ENCODE measurements around the gene ELOVL1. TPM values are rescaled to one million over a fixed set of nuclear protein-coding genes. Genes with fewer than 3 reads are reported as not detected.
"Not testable (repeated sequence)": the region's sequence is repeated elsewhere in the genome, so short reads cannot be mapped to it uniquely, and the experiment has no call there.

The ELOVL1 gene
- total and polyA plus RNA-seq, 2 experiments from 2014 or later, result 16.7 to 23.3 TPM

- Histone ChIP-seq H2AFZ (no peak overlapping the region), H3K9me2 (ENCODE audit: insufficient read depth) (no peaks in the 10 kb centered on the region), H3K27me3 (ENCODE audit: insufficient read depth) (no peaks in the 10 kb centered on the region), H3K27ac (ENCODE audit: low read depth) (no peak overlapping the region), H4K20me1 (replicated peaks; ENCODE audit: insufficient read depth) (no peaks in the 10 kb centered on the region), H3F3A (replicated peaks; ENCODE audit: low read depth) (no peaks in the 10 kb centered on the region), H3K4me2 (no peak overlapping the region), H3K79me2 (replicated peaks; ENCODE audit: insufficient read depth) (no peaks in the 10 kb centered on the region), H3K4me1 (ENCODE audit: insufficient read depth) (no peaks in the 10 kb centered on the region), H3K4me3 (no peak overlapping the region), H3K36me3 (ENCODE audit: insufficient read depth) (no peaks in the 10 kb centered on the region)
- H3K4me1 Mint-ChIP-seq, result no peaks in the 10 kb centered on the region
- no peak overlapping the region for H3K4me3 Mint-ChIP-seq
- peaks cover 4% of the 10 kb centered on the region for H3K27me3 Mint-ChIP-seq (ENCODE audit: insufficient read depth, low read depth, poor library complexity)
- DNase-seq (ENCODE audit: low spot score) (no peak), ATAC-seq (no peak)
- no peak for TF ChIP-seq STAT1 (IDR thresholded peaks at IDR 0.05; ENCODE audit: unreplicated experiment)
- TF ChIP-seq CREB1 (CRISPR knock-in tag; IDR thresholded peaks at IDR 0.05; ENCODE audit: low read depth), result no peak
- TF ChIP-seq REST (IDR thresholded peaks at IDR 0.05; ENCODE audit: unreplicated experiment), result no peak
- peaks cover 5% of the 10 kb centered on the region; the same call in 1 of the 3 replicates for H3K9me3 Mint-ChIP-seq
- no peak overlapping the region for H3K27ac Mint-ChIP-seq
- H3K36me3 Mint-ChIP-seq (ENCODE audit: low read depth), result peaks cover 4% of the 10 kb centered on the region
Measured at GRCh38 chr1:43415901-43416300, 48.1 kb upstream of the ELOVL1 start.

- Histone ChIP-seq H3K36me3 (ENCODE audit: insufficient read depth) (no peaks in the 10 kb centered on the region), H3K79me2 (replicated peaks; ENCODE audit: insufficient read depth) (no peaks in the 10 kb centered on the region), H3K27ac (ENCODE audit: low read depth) (no peak overlapping the region), H4K20me1 (replicated peaks; ENCODE audit: insufficient read depth) (no peaks in the 10 kb centered on the region), H3K4me3 (no peak overlapping the region), H3K4me2 (no peak overlapping the region), H3K4me1 (ENCODE audit: insufficient read depth) (no peaks in the 10 kb centered on the region), H3K27me3 (ENCODE audit: insufficient read depth) (no peaks in the 10 kb centered on the region), H3K9me2 (ENCODE audit: insufficient read depth) (no peaks in the 10 kb centered on the region), H3F3A (replicated peaks; ENCODE audit: low read depth) (no peaks in the 10 kb centered on the region), H2AFZ (no peak overlapping the region)
- peak; percentile 100 for ATAC-seq
- Mint-ChIP-seq H3K4me1 (no peaks in the 10 kb centered on the region), H3K27me3 (ENCODE audit: insufficient read depth, low read depth, poor library complexity) (peaks cover 4% of the 10 kb centered on the region), H3K36me3 (ENCODE audit: low read depth) (0 out of 3 replicates have a peak, but pooled peaks cover 2% of the 10 kb centered on the region), H3K27ac (no peak overlapping the region), H3K4me3 (no peak overlapping the region; the same call in 2 of the 3 replicates), H3K9me3 (peaks cover 5% of the 10 kb centered on the region; the same call in 1 of the 3 replicates)
- peak; percentile 91 for DNase-seq (ENCODE audit: low spot score)
- no peak for TF ChIP-seq ZNF114 (CRISPR knock-in tag; IDR thresholded peaks at IDR 0.05)
- no peak for TF ChIP-seq POLR2AphosphoS5 (IDR thresholded peaks at IDR 0.05; ENCODE audit: low read depth)
- TF ChIP-seq CTCF (conservative IDR thresholded peaks at IDR 0.05; ENCODE audit: low read depth in 2 of 2), result peak; percentile 77 to 82
Measured at GRCh38 chr1:43414634-43415223, 46.9 kb upstream of the ELOVL1 start.

GRCh38 chr1:43413426-43413825 is 45.6 kb upstream of the ELOVL1 start:
- H3K4me2 ChIP-seq; H3K27ac Mint-ChIP-seq; H3K36me3 Mint-ChIP-seq (ENCODE audit: low read depth); H3K9me3 Mint-ChIP-seq; H3K27ac ChIP-seq (ENCODE audit: low read depth); H3K4me3 ChIP-seq; H3F3A ChIP-seq (replicated peaks; ENCODE audit: low read depth); H3K4me3 Mint-ChIP-seq; H3K9me2 ChIP-seq (ENCODE audit: insufficient read depth); ATAC-seq; H3K36me3 ChIP-seq (ENCODE audit: insufficient read depth); H2AFZ ChIP-seq; H4K20me1 ChIP-seq (replicated peaks; ENCODE audit: insufficient read depth); H3K4me1 ChIP-seq (ENCODE audit: insufficient read depth); H3K79me2 ChIP-seq (replicated peaks; ENCODE audit: insufficient read depth); H3K27me3 Mint-ChIP-seq (ENCODE audit: insufficient read depth, low read depth, poor library complexity); H3K27me3 ChIP-seq (ENCODE audit: insufficient read depth); DNase-seq (ENCODE audit: low spot score); H3K4me1 Mint-ChIP-seq: not testable (repeated sequence)

Data from GM23338 (cell line).